Endothelial cell (in vitro differentiated cells): ENCODE measurements around the gene BRAT1. TPM values are rescaled to one million over a fixed set of nuclear protein-coding genes. Genes with fewer than 3 reads are reported as not detected.

Source experiments
- DNase-seq: peaks from one replicate; pipeline ENCODE4 v3.0.0; 2021; ENCODE audit warnings: low spot score
- H3K27ac Mint-ChIP-seq: one replicate; pipeline ENCODE4 v1.8.0; 2021; ENCODE audit warnings: mixed read lengths, inconsistent platforms; ENCODE audit not compliant: unreplicated experiment
- H3K27me3 Mint-ChIP-seq: one replicate; pipeline ENCODE4 v1.8.0; 2021; ENCODE audit warnings: mild to moderate bottlenecking, moderate library complexity, mixed read lengths, inconsistent platforms; ENCODE audit not compliant: unreplicated experiment
- H3K36me3 Mint-ChIP-seq: one replicate; pipeline ENCODE4 v1.8.0; 2021; ENCODE audit warnings: mild to moderate bottlenecking, low read depth, mixed read lengths, inconsistent platforms; ENCODE audit not compliant: unreplicated experiment
- H3K4me1 Mint-ChIP-seq: one replicate; pipeline ENCODE4 v1.8.0; 2021; ENCODE audit warnings: mild to moderate bottlenecking, mixed read lengths, inconsistent platforms; ENCODE audit not compliant: unreplicated experiment
- H3K4me3 Mint-ChIP-seq: one replicate; pipeline ENCODE4 v1.8.0; 2021; ENCODE audit warnings: mild to moderate bottlenecking, mixed read lengths, inconsistent platforms; ENCODE audit not compliant: unreplicated experiment
- H3K9me3 Mint-ChIP-seq: one replicate; pipeline ENCODE4 v1.8.0; 2021; ENCODE audit warnings: mixed read lengths, inconsistent platforms; ENCODE audit not compliant: unreplicated experiment
- total RNA-seq: library from RNA; stranded (reverse); fragmentation: NEBNext Ultra II Directional; extraction: Animal tissue kit (Norgen Biotek cat#: 25700); gene quantifications from one replicate; pipeline ENCODE4 v1.2.1, GENCODE V29; 2021; ENCODE audit not compliant: unreplicated experiment
- TF ChIP-seq, protein P1 (sequence below): fragments of 200-600 bp; sonication (generic); IDR thresholded peaks from one replicate; pipeline ENCODE4 v1.5.0; 2021; ENCODE audit warnings: antibody characterized with exemption; ENCODE audit not compliant: unreplicated experiment

Gene BRAT1
- total RNA-seq, 1 donor from 2014 or later: 34.0 TPM

DNA sequence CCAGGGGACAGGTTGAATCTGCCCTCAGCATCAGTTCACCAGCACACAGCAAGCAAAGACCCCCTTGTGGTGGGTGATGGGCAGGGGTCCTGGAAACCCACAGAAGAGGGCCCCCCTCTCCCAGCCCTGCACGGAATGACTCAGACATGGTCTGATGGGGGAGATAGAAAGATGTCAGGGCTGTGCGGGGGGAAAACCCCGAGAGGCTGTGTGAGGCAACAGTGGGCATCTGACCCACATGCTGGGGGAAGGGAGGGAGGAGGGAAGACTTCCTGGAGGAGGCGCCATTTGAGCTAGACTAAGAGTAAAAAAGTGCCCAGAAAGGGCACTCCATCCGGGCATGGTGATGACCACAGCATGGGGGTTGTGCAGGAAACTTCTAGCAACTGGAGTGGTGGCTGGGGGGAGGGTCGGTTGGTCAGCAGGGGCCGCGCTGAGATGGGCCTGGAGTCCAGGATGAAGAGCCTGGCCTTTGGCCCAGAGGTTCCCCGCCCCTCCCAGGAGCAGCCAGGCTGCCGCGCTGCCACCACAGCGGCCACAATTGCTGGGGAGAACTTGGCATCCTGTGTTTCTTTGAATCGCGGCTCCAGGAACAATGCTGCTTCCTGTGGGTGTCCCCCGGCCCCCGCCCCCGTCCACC, 33.3 kb downstream of the BRAT1 start:
- Mint-ChIP-seq H3K27me3 (peaks cover 24% of the 10 kb centered on the region), H3K4me3 (peak overlapping the region; percentile 92), H3K36me3 (no peaks in the 10 kb centered on the region), H3K9me3 (no peaks in the 10 kb centered on the region), H3K4me1 (peaks cover 23% of the 10 kb centered on the region), H3K27ac (peak overlapping the region; percentile 67)
- TF ChIP-seq, protein P1, sequence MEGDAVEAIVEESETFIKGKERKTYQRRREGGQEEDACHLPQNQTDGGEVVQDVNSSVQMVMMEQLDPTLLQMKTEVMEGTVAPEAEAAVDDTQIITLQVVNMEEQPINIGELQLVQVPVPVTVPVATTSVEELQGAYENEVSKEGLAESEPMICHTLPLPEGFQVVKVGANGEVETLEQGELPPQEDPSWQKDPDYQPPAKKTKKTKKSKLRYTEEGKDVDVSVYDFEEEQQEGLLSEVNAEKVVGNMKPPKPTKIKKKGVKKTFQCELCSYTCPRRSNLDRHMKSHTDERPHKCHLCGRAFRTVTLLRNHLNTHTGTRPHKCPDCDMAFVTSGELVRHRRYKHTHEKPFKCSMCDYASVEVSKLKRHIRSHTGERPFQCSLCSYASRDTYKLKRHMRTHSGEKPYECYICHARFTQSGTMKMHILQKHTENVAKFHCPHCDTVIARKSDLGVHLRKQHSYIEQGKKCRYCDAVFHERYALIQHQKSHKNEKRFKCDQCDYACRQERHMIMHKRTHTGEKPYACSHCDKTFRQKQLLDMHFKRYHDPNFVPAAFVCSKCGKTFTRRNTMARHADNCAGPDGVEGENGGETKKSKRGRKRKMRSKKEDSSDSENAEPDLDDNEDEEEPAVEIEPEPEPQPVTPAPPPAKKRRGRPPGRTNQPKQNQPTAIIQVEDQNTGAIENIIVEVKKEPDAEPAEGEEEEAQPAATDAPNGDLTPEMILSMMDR: peak; percentile 23
- peak; percentile 73 for DNase-seq

DNA sequence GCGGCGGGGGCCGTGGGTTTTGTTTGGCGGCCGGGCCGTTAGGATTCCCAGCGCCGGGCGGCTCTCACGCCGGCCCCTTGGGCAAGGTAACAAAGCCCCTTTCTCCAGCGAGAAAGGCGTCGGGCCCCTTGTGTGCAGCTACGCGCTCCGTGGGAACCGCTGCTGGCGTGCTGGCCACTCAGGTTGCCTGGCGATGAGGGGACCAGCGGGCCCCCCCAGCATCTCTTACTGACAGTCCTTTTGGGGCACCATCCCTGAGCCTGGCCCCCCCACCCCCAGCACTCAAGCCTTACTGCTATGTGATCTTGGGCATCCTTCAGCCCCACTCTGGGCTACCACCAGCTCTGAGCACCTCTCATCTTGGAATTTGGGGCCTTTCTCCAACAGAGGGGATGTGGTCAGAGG, 34.0 kb downstream of the BRAT1 start:
- Mint-ChIP-seq H3K9me3 (no peaks in the 10 kb centered on the region), H3K4me3 (peak overlapping the region; percentile 92), H3K4me1 (peaks cover 23% of the 10 kb centered on the region), H3K36me3 (no peaks in the 10 kb centered on the region), H3K27me3 (peaks cover 22% of the 10 kb centered on the region), H3K27ac (peak overlapping the region; percentile 67)
- TF ChIP-seq, protein P1: no peak
- DNase-seq: no peak

DNA sequence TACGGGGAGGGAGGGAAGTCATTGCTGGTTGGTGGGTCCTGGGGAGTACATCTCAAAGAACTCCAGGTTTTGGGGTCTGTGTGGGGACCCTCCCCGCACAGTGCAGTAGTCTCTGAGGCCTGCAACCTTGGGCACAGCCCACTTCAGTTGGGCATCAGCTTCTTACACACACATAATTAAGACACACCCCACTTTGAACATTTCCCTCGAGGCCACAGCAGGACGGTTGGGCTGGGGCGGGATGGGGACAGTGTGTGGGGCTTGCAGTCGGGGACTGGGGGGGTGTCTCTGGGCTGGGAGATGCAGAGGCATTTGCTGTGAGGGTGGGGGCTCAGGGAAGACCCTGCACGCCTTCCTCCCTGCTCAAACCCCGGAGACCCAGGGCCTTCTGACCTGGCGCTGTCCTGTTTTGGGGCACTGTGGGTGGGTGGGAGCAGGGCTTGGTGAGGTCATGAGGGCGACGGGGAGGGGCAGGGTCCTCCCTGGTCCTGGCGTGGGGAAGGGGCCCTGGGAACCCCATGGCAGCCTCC, 34.5 kb downstream of the BRAT1 start:
- H3K4me3 Mint-ChIP-seq: peak overlapping the region; percentile 97
- peak overlapping the region; percentile 57 for H3K27ac Mint-ChIP-seq
- H3K4me1 Mint-ChIP-seq: peaks cover 23% of the 10 kb centered on the region
- peaks cover 22% of the 10 kb centered on the region for H3K27me3 Mint-ChIP-seq
- H3K36me3 Mint-ChIP-seq: no peaks in the 10 kb centered on the region
- TF ChIP-seq, protein P1: no peak
- no peak for DNase-seq
- no peaks in the 10 kb centered on the region for H3K9me3 Mint-ChIP-seq

DNA sequence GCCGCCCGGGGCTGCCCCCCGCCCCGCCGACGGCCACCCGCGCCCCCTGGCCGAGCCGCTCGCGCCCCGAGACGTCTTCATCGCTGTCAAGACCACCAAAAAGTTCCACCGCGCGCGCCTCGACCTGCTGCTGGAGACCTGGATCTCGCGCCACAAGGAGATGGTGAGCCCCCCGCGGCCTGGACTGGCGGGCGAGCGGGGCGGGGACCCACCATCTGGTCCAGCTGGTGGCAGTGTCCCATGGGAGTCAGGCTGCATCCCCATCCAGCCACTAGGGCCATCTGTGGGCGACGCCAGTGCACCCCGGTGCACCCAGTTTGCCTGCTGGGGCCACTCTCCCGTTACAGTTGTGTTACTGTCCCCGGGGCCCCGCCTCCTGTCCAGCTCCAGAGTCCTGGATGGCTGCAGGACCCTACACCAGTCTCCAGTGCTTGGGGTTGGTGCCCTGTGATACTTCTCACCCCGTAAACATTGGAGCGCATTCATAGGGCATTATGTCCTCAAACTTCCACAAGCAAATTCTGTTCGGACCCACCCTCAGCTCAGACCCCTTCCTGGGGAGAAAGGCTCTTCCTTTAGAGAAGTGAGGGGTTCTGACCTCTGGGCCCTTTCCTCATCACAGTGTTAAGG, 35.1 kb downstream of the BRAT1 start:
- no peak for DNase-seq
- H3K4me1 Mint-ChIP-seq: peaks cover 23% of the 10 kb centered on the region
- peak overlapping the region; percentile 57 for H3K27ac Mint-ChIP-seq
- H3K27me3 Mint-ChIP-seq: peaks cover 22% of the 10 kb centered on the region
- H3K36me3 Mint-ChIP-seq: no peaks in the 10 kb centered on the region
- TF ChIP-seq, protein P1: no peak
- peak overlapping the region; percentile 97 for H3K4me3 Mint-ChIP-seq
- no peaks in the 10 kb centered on the region for H3K9me3 Mint-ChIP-seq
